GM21515 (cell line): ENCODE measurements around the gene KLHL25.

Source experiments
- ATAC-seq: cut with Tn5 transposase; IDR thresholded peaks from one replicate; pipeline ENCODE4 v1.9.1; 2021; ENCODE audit not compliant: unreplicated experiment

KLHL25 gene

DNA sequence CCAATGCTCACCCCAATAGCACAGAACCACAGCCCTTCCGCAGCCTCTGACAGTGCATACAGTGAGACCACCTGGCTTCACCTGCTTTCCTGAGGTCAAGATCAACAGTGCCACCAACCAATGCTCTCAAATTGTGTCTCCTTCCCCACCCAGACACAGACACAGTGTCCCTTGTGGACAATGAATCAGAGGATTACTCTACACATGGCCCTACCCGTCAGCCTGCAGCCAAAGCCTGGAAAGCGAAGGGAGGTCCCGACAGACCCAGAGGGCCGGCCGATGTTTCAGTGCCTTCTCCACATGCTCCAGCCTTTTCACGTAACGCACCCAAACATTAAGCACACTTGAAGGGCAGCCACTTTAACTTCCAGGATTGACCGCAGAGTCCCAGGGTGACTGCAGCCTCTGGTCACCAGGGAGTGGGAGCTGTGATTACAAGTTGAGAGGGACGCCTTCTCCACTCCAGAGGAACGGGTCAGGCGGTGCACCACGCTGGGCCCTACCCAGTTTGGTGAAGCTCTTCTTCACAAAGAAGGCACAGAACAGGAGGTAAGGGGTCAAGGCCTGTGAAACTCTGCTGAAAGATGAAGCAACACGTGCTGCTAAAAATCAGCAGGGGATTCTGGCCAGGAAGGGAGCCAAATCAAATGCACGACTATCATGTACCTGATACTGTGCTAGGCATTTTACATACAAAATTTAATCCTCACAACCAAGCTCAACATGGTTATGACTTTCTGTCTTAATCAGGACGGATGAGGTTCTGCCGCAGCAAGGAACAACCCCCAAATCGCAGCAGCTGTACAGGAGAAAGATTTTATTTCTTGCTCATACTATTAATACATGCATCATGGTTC, 17.2 kb downstream of the KLHL25 start:
- ATAC-seq, result no peak

DNA sequence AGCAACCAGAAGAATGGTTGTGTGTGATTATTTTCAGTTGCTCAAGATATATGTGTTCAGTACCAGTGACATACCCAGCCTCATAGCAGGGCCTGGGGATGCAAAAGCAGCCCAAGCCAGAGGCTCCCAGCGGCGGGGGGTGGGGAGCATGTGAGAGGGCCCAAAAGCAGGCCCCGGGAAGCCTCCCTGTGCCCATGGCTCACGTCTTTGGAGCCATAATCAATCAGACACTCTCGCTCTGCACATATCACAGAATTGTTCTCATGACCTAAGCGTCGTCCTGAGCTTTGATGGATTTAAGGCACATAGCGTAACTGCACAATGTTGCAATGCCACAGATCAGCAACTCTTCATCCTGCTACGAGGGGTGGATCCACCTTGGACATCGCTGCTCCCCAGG, 20.8 kb downstream of the KLHL25 start:
- ATAC-seq, result no peak

DNA sequence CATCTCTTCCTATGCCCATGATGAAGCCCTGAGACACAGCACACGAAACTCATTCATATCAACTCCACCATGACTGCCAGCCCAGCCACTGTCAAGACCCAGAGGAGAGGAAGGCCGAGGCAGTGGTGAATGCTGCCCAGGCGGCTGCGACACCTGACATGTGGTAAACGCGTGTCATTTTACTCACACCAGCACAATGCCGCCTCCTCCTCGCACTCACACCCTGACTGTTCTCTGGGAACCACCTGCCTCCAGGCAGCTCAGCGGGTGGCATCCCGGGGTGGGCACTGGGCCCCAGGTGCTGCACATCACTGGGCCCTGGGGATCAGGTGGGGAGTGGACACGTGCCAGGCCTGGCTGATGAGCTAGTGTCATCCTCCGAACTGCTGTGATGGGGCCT, 21.5 kb downstream of the KLHL25 start:
- ATAC-seq, result no peak

DNA sequence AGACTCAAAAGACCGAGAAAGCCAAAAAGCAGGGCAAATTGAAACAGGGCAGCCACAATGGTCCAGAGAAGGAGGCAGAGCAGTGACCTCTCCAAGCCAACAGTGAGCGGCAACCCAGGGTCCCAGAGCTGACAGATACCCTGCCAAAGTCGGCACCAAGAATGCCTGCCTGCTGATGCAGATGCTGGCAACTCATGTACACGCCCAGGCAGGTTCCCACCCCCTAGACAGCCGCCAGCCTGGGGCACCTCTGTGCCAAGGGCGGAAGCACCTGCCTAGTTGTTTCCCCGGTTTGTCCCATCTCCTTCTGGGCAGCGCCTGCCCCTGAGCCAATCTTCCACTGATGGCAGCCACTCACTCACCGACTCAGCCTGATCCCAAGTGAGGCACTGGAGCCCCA, 22.1 kb downstream of the KLHL25 start:
- ATAC-seq, result no peak

DNA sequence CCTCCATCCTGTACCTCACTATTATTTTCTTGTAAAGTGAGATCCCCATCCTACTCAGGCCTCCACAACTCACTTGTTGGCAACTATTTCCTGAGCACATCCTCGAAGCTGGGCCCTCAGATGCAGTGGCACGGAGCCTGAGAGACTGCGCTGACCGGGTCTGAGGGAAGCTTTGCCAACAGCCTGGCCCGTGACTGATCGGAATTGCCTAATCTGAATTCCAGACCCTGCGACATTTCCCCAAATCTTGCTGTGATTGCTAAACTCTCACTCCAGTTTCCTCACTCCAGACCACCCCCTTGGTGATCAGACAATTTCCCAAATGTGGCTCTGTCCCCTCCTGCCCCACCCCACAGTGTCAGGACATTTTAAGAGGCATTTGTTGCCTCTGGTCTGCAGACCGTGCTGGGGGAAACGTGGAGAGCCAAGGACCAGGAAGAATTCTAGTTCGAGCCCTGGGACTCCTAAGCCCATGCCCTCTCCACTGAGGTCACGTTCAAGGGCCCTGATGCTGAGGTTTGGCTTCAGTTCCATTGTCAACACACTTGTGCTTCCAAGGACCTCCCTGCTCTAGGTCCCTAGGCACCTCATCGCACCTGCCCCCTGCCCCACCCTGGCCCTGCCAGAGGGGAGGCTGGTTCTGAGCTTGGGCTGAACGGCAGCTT, 22.8 kb downstream of the KLHL25 start:
- no peak for ATAC-seq

DNA sequence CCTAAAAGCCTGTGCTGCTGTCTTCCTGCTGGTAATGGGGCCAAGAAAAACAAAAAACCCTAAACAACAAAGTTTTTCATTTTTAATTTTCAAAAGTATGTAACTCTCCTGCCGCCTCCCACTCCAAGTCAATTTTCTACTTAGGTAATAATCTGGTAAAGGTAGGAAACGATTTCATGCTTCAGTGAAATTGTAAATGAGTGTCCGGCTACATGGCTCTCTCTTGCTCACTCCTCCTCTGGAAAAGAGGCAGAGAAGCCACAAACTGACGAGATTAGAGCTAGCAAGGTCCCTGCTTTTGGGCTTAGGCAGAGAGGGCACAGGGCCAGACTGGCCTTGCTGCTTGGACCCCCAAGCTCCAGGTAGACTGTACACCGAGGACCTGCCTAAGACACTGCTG, 23.5 kb downstream of the KLHL25 start:
- no peak for ATAC-seq

DNA sequence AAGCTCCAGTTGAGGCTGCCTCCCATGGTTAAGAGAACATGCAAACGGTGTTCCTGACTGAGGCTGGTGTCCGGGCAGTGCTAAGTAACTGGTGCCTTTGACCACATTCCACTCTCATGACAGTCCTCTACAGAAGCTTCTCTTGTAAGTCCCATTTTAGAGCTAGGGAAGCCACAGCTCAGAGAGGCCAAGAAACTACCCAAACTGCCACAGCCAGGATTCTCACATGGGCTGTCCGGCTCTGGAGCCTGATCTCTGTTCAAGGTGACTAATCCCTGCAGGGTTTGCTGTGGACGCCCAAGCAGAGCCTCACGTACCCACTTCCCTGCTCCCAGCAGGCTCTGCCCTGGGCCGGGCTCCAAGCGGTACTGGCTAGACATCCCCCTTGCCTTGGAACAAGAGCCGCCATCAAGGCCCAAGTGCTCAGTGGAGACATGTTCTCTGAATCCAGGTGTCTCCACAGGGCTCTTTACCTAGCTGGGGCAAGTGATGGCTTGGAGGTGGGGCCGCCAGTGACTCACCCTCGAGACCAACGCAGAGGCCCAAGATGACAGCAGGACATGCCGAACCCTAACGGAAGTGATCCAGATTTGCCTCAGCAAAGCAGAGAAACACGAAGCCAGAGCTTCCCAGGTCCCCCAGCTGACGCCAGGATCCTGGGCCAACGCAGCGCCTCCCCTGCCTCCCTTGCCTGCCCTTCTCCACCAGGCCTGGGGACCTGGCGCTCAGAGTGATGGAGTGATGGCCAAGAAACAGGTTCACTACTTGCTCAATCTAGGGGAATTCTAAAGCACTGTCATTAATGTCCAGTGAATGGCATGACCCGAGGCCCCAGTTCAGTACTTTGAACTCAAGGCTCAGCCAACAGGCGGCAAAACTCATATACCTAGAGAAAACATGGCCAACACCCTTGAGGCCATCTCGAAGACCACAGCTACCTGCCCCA, 24.4 kb downstream of the KLHL25 start:
- no peak for ATAC-seq

DNA sequence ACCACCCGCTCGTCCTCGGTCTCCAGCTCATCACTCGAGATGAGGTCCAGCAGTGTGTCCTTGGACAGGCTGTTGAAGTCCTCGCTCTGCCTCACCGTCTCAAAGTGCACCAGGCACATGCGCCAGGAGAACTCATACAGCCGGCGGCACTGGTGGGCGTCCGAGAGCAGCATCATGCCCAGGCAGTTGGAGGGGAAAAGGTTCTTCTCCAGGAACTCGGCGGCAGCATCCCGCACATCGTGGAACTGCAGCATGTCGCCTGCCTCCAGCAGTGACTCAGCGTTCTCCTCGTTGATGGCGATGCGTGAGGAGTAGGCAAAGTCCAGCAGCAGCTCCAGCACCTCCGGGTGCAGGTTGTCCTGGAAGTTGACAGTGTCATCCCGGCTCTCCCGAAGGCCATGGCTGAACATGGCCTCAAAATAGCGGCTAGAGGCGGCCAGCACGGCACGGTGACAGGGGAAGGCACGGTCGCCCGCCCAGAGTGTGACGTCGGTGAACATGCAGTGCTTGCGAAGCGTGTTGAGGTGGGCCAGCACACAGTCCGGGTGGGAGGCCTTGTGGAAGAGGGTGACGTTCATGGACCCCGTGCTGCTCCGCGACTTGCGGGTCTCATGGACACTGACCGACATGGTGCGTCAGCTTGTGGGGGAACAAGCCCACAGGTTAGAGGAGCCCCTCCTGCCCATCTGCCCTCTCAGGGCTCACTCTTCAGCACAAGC, 25.4 kb downstream of the KLHL25 start:
- no peak for ATAC-seq

DNA sequence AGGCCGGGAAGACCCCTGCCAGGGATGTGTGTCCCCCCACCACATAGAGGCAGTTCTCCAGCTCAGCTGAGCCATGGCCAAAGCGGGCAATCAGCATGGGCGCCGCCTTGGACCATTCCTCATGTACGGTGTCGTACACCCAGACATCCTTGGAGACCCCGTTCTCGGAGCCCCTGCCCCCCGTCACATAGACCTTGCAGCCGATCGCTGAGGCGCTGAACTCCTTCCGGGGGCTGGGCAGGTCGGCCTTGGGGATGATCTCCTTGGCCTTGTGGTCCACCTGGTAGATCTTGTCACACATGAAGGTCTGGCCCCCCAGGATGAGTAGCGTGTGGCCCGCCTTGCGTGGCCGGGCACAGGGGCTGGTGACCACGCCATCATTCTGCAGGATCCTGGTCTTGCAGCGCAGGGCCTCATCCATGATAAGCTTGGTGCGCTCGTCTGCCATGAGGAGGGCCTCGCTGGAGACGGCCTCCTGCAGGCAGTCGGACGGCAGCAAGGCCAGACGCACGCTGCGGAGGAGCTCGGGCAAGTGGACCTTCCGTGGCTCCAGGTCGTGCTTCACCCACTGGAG, 26.0 kb downstream of the KLHL25 start:
- ATAC-seq, result no peak

DNA sequence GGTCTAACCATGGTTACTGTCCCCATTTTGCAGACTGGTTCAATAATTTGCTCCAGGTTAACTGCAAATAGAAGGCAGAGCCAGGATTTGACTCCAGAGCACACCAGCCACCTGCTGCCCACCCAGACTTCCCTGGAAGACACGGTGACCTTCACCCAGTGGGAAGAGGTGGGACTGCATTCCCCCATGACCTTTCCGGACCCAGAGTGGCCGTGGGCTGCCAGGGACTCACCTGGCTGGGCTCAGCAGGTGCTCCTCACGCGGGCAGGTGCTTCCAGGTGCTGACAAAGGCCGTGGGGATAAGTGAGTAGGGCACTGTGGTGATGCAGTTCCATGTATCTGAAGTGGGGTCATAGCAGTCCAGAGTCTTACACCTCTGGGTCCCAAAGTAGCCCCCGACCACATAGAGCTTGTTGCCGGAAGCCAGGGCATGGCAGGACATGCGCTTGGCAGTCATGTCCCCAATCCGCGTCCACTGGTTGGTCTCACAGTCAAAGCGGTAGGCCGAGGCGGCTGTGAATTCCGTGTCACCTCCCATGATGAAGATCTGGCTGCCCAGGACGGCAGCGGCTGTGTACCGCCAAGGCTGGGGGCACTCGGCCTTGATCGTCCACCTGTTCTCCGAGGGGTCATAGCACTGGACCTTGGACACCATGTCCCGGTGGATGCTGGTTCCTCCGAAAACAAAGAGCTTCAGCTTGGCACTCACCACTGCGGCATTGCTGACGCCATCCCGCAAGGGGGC, 26.8 kb downstream of the KLHL25 start:
- no peak for ATAC-seq

DNA sequence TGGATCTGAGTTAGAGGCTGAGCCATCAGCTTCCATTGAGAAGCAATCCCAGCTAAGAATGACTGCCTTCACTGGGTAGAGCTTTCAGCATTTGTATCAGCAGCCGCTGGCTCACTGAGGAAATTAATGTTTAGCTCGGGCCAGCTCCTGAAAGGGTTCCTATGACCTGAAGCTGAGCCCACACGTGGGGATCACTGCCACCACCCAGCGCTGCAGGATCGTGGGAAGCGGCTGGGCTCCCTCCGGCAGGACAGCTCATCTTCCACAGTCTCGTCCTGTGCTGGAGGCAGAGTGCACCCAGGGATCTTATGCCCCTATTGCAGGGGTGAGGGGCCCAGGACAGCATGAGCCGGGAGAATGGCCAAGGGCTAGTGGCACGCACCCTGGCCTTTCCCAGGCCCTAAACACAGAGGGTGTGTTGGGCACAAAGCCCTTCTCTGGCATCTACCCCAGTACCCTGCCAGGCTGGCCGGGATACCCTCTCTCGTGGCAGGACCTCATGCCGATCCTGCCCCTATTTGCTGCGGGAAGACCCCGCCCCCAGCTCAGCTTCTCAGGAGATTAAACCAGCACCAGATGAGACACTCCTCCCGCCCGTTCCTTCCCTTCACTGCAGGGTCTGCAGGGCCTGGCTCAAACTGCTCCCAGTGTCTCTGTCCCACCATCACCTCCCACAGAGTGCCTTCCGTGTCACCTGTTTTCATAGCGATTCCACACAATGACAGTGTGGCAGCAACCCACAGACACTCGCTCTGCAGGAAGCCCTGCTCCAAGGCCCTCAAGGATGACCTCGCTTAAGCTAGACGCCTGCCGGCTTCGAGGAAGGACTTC, 28.5 kb downstream of the KLHL25 start:
- ATAC-seq, result no peak

DNA sequence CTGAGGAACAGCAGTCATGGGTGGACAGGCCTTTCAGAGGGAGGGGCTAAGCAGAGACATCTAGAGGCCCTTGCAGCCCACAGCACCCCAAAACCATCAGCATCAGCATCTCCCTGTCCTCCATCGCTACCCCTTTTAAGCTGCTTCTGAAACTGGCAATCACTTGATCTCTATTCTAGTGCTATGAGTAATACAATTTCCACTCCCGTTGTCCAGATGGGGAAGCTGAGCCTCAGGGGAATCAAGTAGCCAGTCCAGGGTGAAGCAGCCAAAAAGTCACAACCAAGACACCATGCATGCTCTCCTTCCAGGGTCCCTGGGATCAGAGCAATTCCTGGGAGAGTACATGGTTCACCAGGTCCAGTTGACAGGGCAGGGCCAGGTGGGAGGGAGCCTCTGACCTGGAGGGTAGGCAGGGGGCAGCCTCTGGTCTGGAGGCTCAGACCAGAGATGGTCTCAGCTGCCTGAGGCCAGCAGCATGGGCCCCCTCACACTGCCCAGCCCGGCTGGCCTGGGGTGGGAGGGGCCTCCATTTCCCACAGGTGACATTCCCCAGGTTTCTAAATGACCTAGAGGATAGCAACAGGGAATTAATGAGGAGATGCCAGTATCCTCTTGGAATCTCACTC, 30.0 kb downstream of the KLHL25 start:
- no peak for ATAC-seq

DNA sequence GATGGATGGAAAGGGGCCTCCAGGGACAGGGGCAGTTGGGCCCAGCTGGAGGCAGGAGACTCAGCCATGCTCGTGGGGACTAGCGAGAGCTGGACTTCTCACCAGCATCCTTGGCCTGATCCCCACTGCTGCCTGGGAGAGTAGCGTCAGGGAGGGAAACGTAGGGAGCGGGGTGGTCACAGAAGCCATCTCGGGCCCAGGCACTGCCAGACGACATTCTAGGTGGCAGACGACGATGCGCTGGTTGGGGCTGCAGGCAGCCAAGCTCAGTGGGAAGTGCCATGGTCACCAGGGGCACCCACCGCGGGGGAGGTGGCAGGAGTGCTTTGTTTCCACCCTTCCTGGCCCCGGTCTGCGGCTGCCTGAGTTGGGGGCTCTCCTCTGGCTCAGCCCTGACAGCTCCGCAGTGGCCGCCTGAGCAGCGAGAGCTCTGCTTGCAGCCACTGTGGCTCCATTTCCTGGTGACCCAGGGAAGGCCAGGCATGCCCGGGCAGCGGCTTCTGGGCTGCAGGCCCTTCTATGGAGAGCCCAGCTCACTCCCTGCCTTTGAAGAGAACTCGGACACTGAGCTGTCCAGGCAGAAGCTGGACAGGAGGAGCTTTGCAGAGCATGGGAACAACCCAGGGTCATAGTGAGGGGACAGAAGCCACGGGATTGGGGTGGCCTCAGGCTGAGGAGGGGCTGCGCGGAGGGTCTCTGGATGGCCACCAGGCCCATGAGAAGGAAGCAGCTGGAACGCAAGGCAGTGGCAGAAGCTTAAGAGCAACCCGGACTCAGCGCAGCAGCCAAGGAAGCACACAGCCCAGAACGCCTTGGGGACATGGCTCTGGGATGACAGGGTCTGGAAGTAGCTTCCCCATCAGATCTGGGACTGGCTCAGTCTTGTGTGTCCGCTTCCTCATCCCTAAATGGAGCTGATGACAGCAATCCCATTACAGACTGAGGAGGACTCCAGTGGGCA, 30.8 kb downstream of the KLHL25 start:
- no peak for ATAC-seq

DNA sequence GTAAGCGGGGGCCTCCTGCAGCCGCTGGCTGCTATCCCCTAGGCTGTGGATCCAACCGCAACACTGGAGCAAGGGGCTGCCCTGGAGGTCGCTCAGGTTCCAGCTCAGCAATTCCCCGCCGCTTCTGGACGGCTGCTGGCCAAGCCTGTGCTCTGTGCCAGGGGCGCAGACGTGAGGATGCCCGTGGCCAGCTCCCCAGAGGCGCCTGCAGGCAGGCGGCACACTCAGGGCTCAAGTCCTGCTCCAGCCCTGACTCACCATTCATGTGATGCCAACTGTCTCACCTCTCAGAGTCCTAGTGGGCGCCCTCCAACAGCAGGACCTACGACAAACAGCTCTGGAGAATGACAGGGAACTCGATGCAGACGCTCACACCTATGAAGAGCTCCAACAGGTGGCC, 31.6 kb downstream of the KLHL25 start:
- no peak for ATAC-seq

DNA sequence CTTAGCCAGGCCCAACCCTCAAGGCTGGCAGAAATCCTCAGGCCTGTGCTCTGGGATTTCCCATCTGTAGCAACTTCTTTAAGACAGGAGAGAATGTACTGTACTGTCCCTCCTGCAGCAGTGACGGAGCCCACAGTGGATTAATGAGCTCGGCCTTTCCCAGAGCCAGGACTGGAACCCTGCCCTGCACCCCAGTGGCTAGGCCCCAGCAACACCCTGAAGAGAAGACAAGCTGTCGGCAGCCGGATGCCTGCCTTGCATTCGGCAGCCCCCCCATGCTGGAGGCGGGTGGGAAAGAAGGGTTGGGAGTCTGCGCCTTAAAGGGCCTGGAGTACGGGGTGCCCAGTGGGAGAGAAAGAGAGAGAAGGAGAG, 32.0 kb downstream of the KLHL25 start:
- ATAC-seq, result no peak

DNA sequence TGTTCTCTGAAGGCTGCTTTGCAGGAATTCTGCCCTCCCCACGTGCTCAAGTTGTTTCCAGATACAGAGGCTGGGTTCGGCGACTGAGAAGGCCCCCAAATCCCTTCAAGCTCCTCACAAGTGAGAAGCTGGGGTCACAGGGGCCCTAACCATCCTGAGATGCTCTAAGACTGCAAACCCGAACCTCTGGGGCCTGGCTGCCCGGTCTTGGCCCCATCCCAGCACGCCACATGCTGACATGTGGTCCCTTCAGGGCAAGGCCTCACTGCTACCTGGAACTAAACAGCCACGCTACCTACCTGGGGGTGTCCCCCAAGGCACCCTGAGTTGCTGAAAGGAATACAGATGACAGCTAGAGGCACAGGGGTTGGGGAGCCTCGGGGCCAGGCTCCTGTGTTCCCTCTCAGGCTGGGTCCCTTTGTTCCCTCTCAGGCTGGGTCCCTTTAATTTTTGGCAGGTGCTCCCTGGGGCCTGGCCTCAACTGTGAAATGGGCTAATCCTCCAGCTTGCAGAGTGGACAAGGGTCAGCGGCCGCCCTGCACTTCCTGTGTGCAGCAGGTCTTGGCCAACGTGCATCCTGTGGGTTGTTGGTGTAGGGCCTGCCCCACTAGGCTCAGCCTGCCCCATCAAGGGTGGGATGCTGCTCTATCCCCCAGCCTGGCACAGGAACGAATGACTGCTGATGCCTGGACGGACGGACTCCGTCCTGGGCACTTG, 32.5 kb downstream of the KLHL25 start:
- ATAC-seq, result no peak

DNA sequence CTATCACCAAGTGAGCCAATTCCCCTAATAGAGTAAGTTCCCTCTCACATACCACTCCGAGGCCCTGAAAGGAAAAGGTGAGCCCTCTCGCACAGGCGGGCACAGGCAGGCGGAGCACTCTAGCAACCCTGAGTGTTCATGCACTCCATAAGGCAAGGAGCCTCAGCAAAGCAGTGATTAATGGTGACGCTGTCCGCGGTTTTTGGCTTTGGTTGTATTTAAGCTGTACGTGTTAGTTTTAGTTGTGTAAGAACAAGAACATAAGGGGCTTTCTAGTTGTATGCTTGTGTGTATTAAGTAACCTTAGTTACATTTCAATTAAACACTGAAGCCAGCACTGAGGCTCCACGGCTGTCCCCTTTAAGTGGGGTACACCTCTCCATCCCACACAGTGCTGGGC, 33.1 kb downstream of the KLHL25 start:
- no peak for ATAC-seq
